Urothelium cell line (cell line): ENCODE results near the gene ESRP2.

ENCODE experiments used
- DNase-seq: peaks from one replicate; pipeline ENCODE4 v3.0.0; 2011; ENCODE audit warnings: low spot score, mixed read lengths
- FAIRE-seq: peaks from 2 replicates; lab custom pipeline; 2011; peaks lifted over from hg19 to GRCh38; lab: Jason Lieb, UNC

Gene ESRP2

GRCh38 chr16:68227183-68227793, 8.6 kb downstream of the ESRP2 start:
- FAIRE-seq (no peak), DNase-seq (no peak)

GRCh38 chr16:68226116-68226515, 9.8 kb downstream of the ESRP2 start:
- DNase-seq = no peak
- FAIRE-seq = no peak

GRCh38 chr16:68223072-68223471, 12.9 kb downstream of the ESRP2 start:
- no peak for DNase-seq
- no peak for FAIRE-seq

GRCh38 chr16:68219725-68220351, 16.1 kb downstream of the ESRP2 start:
- no peak for FAIRE-seq

GRCh38 chr16:68217506-68217905, 18.4 kb downstream of the ESRP2 start:
- FAIRE-seq (no peak), DNase-seq (no peak)

More at GRCh38 chr16:68219725-68220351, 16.1 kb downstream of the ESRP2 start:
- DNase-seq = no peak

- no peak for DNase-seq
- no peak for FAIRE-seq
Measured at GRCh38 chr16:68216240-68216639, 19.7 kb downstream of the ESRP2 start.

GRCh38 chr16:68215302-68215701, 20.6 kb downstream of the ESRP2 start:
- FAIRE-seq (no peak), DNase-seq (no peak)

GRCh38 chr16:68214726-68215125, 21.2 kb downstream of the ESRP2 start:
- FAIRE-seq (no peak), DNase-seq (no peak)

- no peak for DNase-seq
- no peak for FAIRE-seq
Measured at GRCh38 chr16:68206245-68206644, 29.7 kb downstream of the ESRP2 start.

- DNase-seq (no peak), FAIRE-seq (no peak)
Measured at GRCh38 chr16:68202091-68202519, 33.8 kb downstream of the ESRP2 start.

GRCh38 chr16:68200088-68200783, 35.7 kb downstream of the ESRP2 start:
- DNase-seq (no peak), FAIRE-seq (no peak)

GRCh38 chr16:68197250-68197649, 38.7 kb downstream of the ESRP2 start:
- FAIRE-seq = no peak
- no peak for DNase-seq

- no peak for DNase-seq
- no peak for FAIRE-seq
Measured at GRCh38 chr16:68194251-68194650, 41.7 kb downstream of the ESRP2 start.

GRCh38 chr16:68190736-68191510, 45.0 kb downstream of the ESRP2 start:
- no peak for FAIRE-seq
- DNase-seq = no peak

- no peak for FAIRE-seq
- no peak for DNase-seq
Measured at GRCh38 chr16:68190081-68190480, 45.8 kb downstream of the ESRP2 start.

GRCh38 chr16:68188170-68188569, 47.8 kb downstream of the ESRP2 start:
- no peak for FAIRE-seq
- DNase-seq = no peak

- FAIRE-seq (no peak), DNase-seq (no peak)
Measured at GRCh38 chr16:68187505-68187904, 48.4 kb downstream of the ESRP2 start.

- FAIRE-seq (no peak), DNase-seq (no peak)
Measured at GRCh38 chr16:68186877-68187276, 49.0 kb downstream of the ESRP2 start.

- FAIRE-seq (no peak), DNase-seq (no peak)
Measured at GRCh38 chr16:68183046-68183445, 52.9 kb downstream of the ESRP2 start.

GRCh38 chr16:68179855-68180254, 56.1 kb downstream of the ESRP2 start:
- no peak for FAIRE-seq
- no peak for DNase-seq

- FAIRE-seq (no peak), DNase-seq (no peak)
Measured at GRCh38 chr16:68179196-68179795, 56.6 kb downstream of the ESRP2 start.
